Ishikawa (cell line): ENCODE results near the gene NAT8.

Experiments
- CEBPB ChIP-seq: IDR thresholded peaks from 2 replicates; pipeline ENCODE4 v1.6.1; 2012
- CREB1 ChIP-seq: IDR thresholded peaks from 2 replicates; pipeline ENCODE4 v1.6.1; 2012; ENCODE audit warnings: low read depth
- EGR1 ChIP-seq: IDR thresholded peaks from 2 replicates; pipeline ENCODE4 v1.6.1; 2012
- EP300 ChIP-seq: IDR thresholded peaks from 2 replicates; pipeline ENCODE4 v1.6.1; 2012; ENCODE audit warnings: borderline replicate concordance
- FOXM1 ChIP-seq: IDR thresholded peaks from 2 replicates; pipeline ENCODE4 v1.6.1; 2012; ENCODE audit warnings: low read depth, borderline replicate concordance
- MAX ChIP-seq: IDR thresholded peaks from 2 replicates; pipeline ENCODE4 v1.6.1; 2012
- NFIC ChIP-seq: IDR thresholded peaks from 2 replicates; pipeline ENCODE4 v1.6.1; 2012
- RAD21 ChIP-seq: IDR thresholded peaks from 2 replicates; pipeline ENCODE4 v1.6.1; 2012; ENCODE audit warnings: low read depth
- TAF1 ChIP-seq: IDR thresholded peaks from 2 replicates; pipeline ENCODE4 v1.6.1; 2012; ENCODE audit warnings: low read depth, mild to moderate bottlenecking
- TCF12 ChIP-seq: IDR thresholded peaks from 2 replicates; pipeline ENCODE4 v1.6.1; 2012; ENCODE audit warnings: low read depth
- TEAD4 ChIP-seq: IDR thresholded peaks from 2 replicates; pipeline ENCODE4 v1.6.1; 2012
- USF1 ChIP-seq: IDR thresholded peaks from 2 replicates; pipeline ENCODE4 v1.6.1; 2012
- YY1 ChIP-seq: IDR thresholded peaks from 2 replicates; pipeline ENCODE4 v1.6.1; 2012; ENCODE audit warnings: low read depth
- ZBTB7A ChIP-seq: IDR thresholded peaks from 2 replicates; pipeline ENCODE4 v1.6.1; 2012; ENCODE audit warnings: low read depth
- TF ChIP-seq, protein P1 (sequence below): IDR thresholded peaks from 2 replicates; pipeline ENCODE4 v1.6.1; 2012; ENCODE audit warnings: low read depth, mild to moderate bottlenecking

Gene NAT8

DNA sequence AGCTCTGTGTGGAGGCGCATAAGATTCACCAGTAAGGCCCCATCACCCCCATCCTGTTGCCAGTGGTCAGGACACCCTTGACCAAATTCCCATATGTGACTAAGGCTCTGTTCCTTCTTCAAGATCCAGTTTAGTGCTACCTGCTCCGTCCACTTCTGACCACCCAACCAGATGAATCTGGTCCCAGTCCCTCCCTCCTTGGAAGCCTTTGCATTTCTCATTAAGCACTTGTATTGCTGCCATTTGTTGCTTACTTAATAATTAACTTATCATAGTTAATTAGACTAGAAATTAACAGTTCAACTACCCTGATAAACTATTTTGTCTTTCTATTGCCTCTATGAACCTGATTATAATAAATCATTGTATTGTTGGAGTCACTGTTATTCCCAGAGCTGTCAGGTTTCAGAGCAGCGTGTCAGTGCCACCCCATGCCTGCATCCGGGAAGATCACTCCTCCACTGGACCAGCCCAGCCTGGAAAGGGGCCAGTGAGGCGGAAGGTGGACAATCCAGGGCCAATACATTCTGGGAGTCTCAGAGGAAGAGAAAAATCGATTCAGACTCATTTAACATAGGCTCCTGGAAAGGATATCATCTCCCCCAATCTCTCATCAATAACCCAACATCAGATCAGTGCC is 9.5 kb upstream of the NAT8 start:
- no peak for TF ChIP-seq ZBTB7A
- no peak for TF ChIP-seq RAD21
- no peak for TF ChIP-seq FOXM1
- TF ChIP-seq CREB1: no peak
- TF ChIP-seq, protein P1, sequence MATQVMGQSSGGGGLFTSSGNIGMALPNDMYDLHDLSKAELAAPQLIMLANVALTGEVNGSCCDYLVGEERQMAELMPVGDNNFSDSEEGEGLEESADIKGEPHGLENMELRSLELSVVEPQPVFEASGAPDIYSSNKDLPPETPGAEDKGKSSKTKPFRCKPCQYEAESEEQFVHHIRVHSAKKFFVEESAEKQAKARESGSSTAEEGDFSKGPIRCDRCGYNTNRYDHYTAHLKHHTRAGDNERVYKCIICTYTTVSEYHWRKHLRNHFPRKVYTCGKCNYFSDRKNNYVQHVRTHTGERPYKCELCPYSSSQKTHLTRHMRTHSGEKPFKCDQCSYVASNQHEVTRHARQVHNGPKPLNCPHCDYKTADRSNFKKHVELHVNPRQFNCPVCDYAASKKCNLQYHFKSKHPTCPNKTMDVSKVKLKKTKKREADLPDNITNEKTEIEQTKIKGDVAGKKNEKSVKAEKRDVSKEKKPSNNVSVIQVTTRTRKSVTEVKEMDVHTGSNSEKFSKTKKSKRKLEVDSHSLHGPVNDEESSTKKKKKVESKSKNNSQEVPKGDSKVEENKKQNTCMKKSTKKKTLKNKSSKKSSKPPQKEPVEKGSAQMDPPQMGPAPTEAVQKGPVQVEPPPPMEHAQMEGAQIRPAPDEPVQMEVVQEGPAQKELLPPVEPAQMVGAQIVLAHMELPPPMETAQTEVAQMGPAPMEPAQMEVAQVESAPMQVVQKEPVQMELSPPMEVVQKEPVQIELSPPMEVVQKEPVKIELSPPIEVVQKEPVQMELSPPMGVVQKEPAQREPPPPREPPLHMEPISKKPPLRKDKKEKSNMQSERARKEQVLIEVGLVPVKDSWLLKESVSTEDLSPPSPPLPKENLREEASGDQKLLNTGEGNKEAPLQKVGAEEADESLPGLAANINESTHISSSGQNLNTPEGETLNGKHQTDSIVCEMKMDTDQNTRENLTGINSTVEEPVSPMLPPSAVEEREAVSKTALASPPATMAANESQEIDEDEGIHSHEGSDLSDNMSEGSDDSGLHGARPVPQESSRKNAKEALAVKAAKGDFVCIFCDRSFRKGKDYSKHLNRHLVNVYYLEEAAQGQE: no peak
- no peak for TF ChIP-seq EGR1
- no peak for TF ChIP-seq MAX
- no peak for TF ChIP-seq USF1
- TF ChIP-seq EP300: no peak
- no peak for TF ChIP-seq TCF12
- TF ChIP-seq NFIC: no peak
- no peak for TF ChIP-seq TAF1

GRCh38 chr2:73641767-73642062 is 507 bp downstream of the NAT8 start:
- TF ChIP-seq TEAD4 (no peak), ZBTB7A (no peak), NFIC (no peak), EGR1 (no peak), CREB1 (no peak), CEBPB (no peak), YY1 (no peak), FOXM1 (no peak), USF1 (no peak), TCF12 (no peak), MAX (no peak), EP300 (no peak), RAD21 (no peak), TAF1 (no peak)
- TF ChIP-seq, protein P1: no peak

DNA sequence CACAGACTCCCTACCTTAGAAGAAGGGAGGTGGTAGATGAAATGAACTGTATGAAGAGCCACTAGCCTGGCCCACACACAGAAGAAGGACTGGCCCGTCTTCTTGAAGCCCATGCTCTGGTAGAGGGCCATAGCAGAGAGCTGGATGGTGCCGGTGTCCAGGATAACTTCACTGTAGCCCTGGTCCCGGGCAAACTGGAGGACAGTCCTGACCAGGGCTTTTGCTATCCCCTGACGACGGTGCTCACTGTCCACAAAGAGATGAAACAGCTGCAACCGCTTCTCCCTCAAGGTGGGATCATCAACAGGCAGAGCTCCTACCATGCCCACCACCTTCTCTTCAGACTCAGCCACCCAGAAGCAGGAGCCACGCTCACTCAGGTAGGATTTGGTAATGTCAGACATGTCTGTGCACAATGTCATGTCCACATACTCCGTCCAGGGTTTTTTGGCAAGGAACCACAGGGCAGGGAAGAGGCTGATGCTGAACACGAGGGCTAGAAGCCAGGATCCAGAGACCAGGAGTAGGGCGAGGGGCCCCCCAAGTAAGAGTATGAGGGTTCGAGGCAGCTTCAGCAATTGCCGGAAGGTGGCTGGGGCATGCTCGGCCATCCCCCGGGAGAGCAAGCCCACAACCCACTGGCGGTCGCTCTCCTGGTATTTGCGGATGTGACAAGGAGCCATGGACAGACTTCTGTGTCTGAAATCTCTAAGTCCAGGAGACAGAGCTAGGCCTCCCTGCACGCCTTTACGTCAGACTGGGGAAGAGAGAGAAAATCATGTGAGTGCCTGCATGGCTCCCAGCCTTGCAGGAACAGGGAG is 1.1 kb downstream of the NAT8 start:
- TF ChIP-seq EGR1: no peak

DNA sequence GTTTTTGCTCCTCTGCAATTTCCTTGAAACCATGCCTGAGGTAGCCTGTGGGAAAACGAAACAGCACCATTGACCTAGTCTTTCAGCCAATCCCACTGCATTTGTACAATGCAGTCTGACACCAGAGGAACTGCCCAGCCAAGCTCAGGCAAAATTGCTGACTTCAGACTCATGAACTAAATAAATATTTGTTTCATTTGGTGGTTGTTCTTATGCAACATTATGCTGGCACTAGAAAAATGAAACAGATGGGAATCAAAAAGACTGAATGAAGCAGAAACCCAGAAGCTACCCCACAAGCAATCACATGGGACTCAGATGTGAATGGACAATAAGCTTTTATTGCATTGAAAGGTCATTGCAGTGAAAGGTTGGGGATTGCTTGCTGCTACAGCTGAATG is 1.7 kb downstream of the NAT8 start:
- TF ChIP-seq TAF1 (no peak), EGR1 (no peak)

- no peak for TF ChIP-seq USF1
- no peak for TF ChIP-seq ZBTB7A
- no peak for TF ChIP-seq RAD21
Observed at GRCh38 chr2:73638429-73638828, 3.8 kb downstream of the NAT8 start.

DNA sequence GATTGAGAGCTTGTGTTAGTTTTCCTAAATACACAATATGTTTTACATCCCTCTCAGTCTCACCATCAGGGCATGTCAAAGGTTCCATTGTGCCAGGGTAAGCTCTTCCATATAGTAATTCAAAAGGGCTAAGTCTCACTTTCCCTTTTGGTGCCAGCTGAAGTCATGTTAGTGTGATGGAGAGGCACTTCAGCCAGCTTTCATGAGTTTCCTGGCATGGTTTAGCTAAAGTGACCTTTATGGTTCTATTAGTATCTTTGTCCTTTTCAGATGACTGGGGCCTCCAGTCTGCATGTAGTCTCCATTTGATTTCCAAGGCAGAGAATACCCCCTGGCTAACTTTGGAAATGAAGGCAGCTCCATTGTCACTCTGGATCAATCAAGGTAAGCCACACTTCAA is 27.2 kb downstream of the NAT8 start:
- TF ChIP-seq, protein P1: no peak
- TF ChIP-seq TAF1 (no peak), TCF12 (no peak), USF1 (no peak), YY1 (no peak), CREB1 (no peak), MAX (no peak), NFIC (no peak), EP300 (no peak), ZBTB7A (no peak), CEBPB (no peak), TEAD4 (no peak), FOXM1 (no peak)
